AG04449 (cell line): Measurements from ENCODE around the gene KBTBD13.

Experiments
- CTCF ChIA-PET: fragments of 350-600 bp; formaldehyde crosslinking; extraction: SDS; loops from one replicate; lab custom pipeline; 2021; ENCODE audit warnings: antibody characterized with exemption; lab: Yijun Ruan, JAX
- POLR2A ChIA-PET: fragments of 400-600, 350-600 bp; formaldehyde crosslinking; extraction: SDS; loops from one replicate; lab custom pipeline; 2020; ENCODE audit warnings: antibody characterized with exemption, inconsistent platforms; lab: Yijun Ruan, JAX
- DNase-seq: peaks from one replicate; pipeline ENCODE4 v3.0.0-alpha.2; 2010; ENCODE audit warnings: low read depth, low spot score
- H3K4me3 ChIP-seq: 2 replicates; pipeline ENCODE4 v1.5.1; 2011; ENCODE audit warnings: low read depth, mild to moderate bottlenecking, control low read depth, low read length
- CTCF ChIP-seq: IDR thresholded peaks from one replicate; pipeline ENCODE4 v1.5.1; 2011; ENCODE audit warnings: mild to moderate bottlenecking, moderate library complexity, low read length, control low read depth, inconsistent platforms; ENCODE audit not compliant: insufficient read depth; ENCODE audit errors: missing control alignments

The KBTBD13 gene

GRCh38 chr15:65059369-65059750, 17.2 kb upstream of the KBTBD13 start:
- no peak for TF ChIP-seq CTCF
- no peak for DNase-seq
- ChIA-PET CTCF (interaction anchor here (3.4 to 7.2 kb wide), 2 partner anchors 10 to 22 kb away, joined by 12 to 109 read pairs; partner anchors contain the start of gene KBTBD13), POLR2A (no interaction called here)
- no peak overlapping the region for H3K4me3 ChIP-seq

GRCh38 chr15:65059931-65060596, 16.5 kb upstream of the KBTBD13 start:
- H3K4me3 ChIP-seq: no peak overlapping the region
- ChIA-PET CTCF (interaction anchor here (1.4 to 7.2 kb wide), 3 partner anchors 8 to 21 kb away, joined by 4 to 109 read pairs (median 12); partner anchors contain the start of gene KBTBD13), POLR2A (no interaction called here)
- TF ChIP-seq CTCF: no peak
- no peak for DNase-seq

- CTCF ChIA-PET: interaction anchor here (0.8 to 7.2 kb wide), 7 partner anchors 9 to 41 kb away, joined by 3 to 109 read pairs (median 9); partner anchors contain the start of gene KBTBD13
These were observed 15.7 kb upstream of the KBTBD13 start for GRCh38 chr15:65060641-65061397.

GRCh38 chr15:65062061-65062460, 14.5 kb upstream of the KBTBD13 start:
- TF ChIP-seq CTCF: no peak
- H3K4me3 ChIP-seq: no peak overlapping the region
- DNase-seq: no peak
- POLR2A ChIA-PET: no interaction called here
- CTCF ChIA-PET: interaction anchor here (1.2 to 9.3 kb wide), 6 partner anchors 9 to 40 kb away, joined by 3 to 135 read pairs (median 10); partner anchors contain the start of gene KBTBD13

More at GRCh38 chr15:65060641-65061397, 15.7 kb upstream of the KBTBD13 start:
- TF ChIP-seq CTCF: no peak
- no peak for DNase-seq
- POLR2A ChIA-PET: no interaction called here
- no peak overlapping the region for H3K4me3 ChIP-seq

- ChIA-PET CTCF (interaction anchor here (1.2 to 9.3 kb wide), 5 partner anchors 9 to 39 kb away, joined by 3 to 135 read pairs (median 10); partner anchors contain the start of gene KBTBD13), POLR2A (no interaction called here)
- TF ChIP-seq CTCF: no peak
- DNase-seq: no peak
- no peak overlapping the region for H3K4me3 ChIP-seq
These were observed 13.8 kb upstream of the KBTBD13 start for GRCh38 chr15:65062726-65063125.
